ENCODE measurements around the gene RBBP8. TPM values are rescaled to one million over a fixed set of nuclear protein-coding genes. Genes with fewer than 3 reads are reported as not detected.

The RBBP8 gene
- total RNA-seq, 4 donors from 2014 or later: 14.2 to 33.5 (median 20.9) TPM

GRCh38 chr18:22956226-22956625 lies 23.1 kb downstream of the RBBP8 start:
- Histone ChIP-seq H3K27me3 (no peaks in the 10 kb centered on the region), H3K4me3 (no peak overlapping the region), H3K4me1 (no peaks in the 10 kb centered on the region), H3K9me3 (no peaks in the 10 kb centered on the region), H3K27ac (no peak overlapping the region), H3K36me3 (peaks cover 0 to 33% of the 10 kb centered on the region in 2 donors)
- no peak for ATAC-seq
- no peak for TF ChIP-seq EP300 (IDR thresholded peaks at IDR 0.05)
- TF ChIP-seq POLR2AphosphoS5 (IDR thresholded peaks at IDR 0.05): no peak
- no peak for TF ChIP-seq POLR2A (IDR thresholded peaks at IDR 0.05)
- TF ChIP-seq CTCF (IDR thresholded peaks at IDR 0.05): no peak
- 100% methylated on average over 3 of the region's 3 CpGs; no CpG with 5 or more reads in 1 of the 2 donors for WGBS, 2 donors (ENCODE audit: low coverage in 1 of 2)

- Histone ChIP-seq H3K36me3 (no peaks in the 10 kb centered on the region), H3K27ac (no peak overlapping the region), H3K27me3 (no peaks in the 10 kb centered on the region), H3K4me3 (no peak overlapping the region), H3K4me1 (no peaks in the 10 kb centered on the region), H3K9me3 (no peaks in the 10 kb centered on the region)
- TF ChIP-seq POLR2AphosphoS5 (IDR thresholded peaks at IDR 0.05) (no peak), POLR2A (IDR thresholded peaks at IDR 0.05) (no peak), CTCF (IDR thresholded peaks at IDR 0.05) (no peak), EP300 (IDR thresholded peaks at IDR 0.05) (no peak)
- no peak for ATAC-seq
- 85 to 100% methylated on average over 1 of the region's 1 CpG for WGBS, 2 donors (ENCODE audit: low coverage in 1 of 2)
Measured at GRCh38 chr18:22961156-22961555, 28.0 kb downstream of the RBBP8 start.

GRCh38 chr18:22962004-22962403 lies 28.9 kb downstream of the RBBP8 start:
- TF ChIP-seq EP300 (IDR thresholded peaks at IDR 0.05) (no peak), POLR2AphosphoS5 (IDR thresholded peaks at IDR 0.05) (no peak), CTCF (IDR thresholded peaks at IDR 0.05) (no peak), POLR2A (IDR thresholded peaks at IDR 0.05) (no peak)
- ATAC-seq: no peak
- no peak overlapping the region for H3K27ac ChIP-seq
- H3K27me3 ChIP-seq: no peaks in the 10 kb centered on the region
- H3K36me3 ChIP-seq: no peaks in the 10 kb centered on the region
- H3K4me3 ChIP-seq: no peak overlapping the region
- H3K4me1 ChIP-seq: no peaks in the 10 kb centered on the region
- H3K9me3 ChIP-seq: no peaks in the 10 kb centered on the region

- Histone ChIP-seq H3K4me1 (no peaks in the 10 kb centered on the region), H3K27me3 (no peaks in the 10 kb centered on the region), H3K4me3 (no peak overlapping the region), H3K27ac (no peak overlapping the region), H3K36me3 (no peaks in the 10 kb centered on the region), H3K9me3 (no peaks in the 10 kb centered on the region)
- ATAC-seq: no peak
- TF ChIP-seq EP300 (IDR thresholded peaks at IDR 0.05): no peak
- TF ChIP-seq POLR2A (IDR thresholded peaks at IDR 0.05): no peak
- no peak for TF ChIP-seq POLR2AphosphoS5 (IDR thresholded peaks at IDR 0.05)
- no peak for TF ChIP-seq CTCF (IDR thresholded peaks at IDR 0.05)
- 92 to 93% methylated on average over 3 of the region's 3 CpGs for WGBS, 2 donors (ENCODE audit: low coverage in 1 of 2)
Measured at GRCh38 chr18:22964116-22964515, 31.0 kb downstream of the RBBP8 start.

GRCh38 chr18:22964722-22965121 lies 31.6 kb downstream of the RBBP8 start:
- no peaks in the 10 kb centered on the region for H3K4me1 ChIP-seq
- H3K27me3 ChIP-seq: no peaks in the 10 kb centered on the region
- ATAC-seq: no peak
- no peak for TF ChIP-seq POLR2A (IDR thresholded peaks at IDR 0.05)
- no peak for TF ChIP-seq CTCF (IDR thresholded peaks at IDR 0.05)
- no peak for TF ChIP-seq EP300 (IDR thresholded peaks at IDR 0.05)
- TF ChIP-seq POLR2AphosphoS5 (IDR thresholded peaks at IDR 0.05): no peak
- H3K27ac ChIP-seq: no peak overlapping the region
- no peaks in the 10 kb centered on the region for H3K36me3 ChIP-seq
- no peak overlapping the region for H3K4me3 ChIP-seq
- H3K9me3 ChIP-seq: no peaks in the 10 kb centered on the region

Data from gastroesophageal sphincter (tissue), 4 donors.